Peyer's patch (tissue), 4 donors: ENCODE results near the gene COL20A1.

Experiments
- POLR2A ChIP-seq, 2 donors: fragments of 450-650 bp; IDR thresholded peaks; one replicate each; pipeline ENCODE4 v1.5.1; 2017; ENCODE audit warnings: antibody characterized with exemption in 2 of 2, mild to moderate bottlenecking in 2 of 2, moderate library complexity in 2 of 2
- TF ChIP-seq, protein P1 (sequence below), 6 experiments: fragments of 450-650 bp in 4 of 6; fragments of 200-600 bp in 2 of 6; sonication (generic) in 1 of 6; IDR thresholded peaks; one replicate each; pipeline ENCODE4 v1.5.1; 2017 to 2019; ENCODE audit warnings: antibody characterized with exemption in 6 of 6, mild to moderate bottlenecking in 3 of 6, moderate library complexity in 1 of 6

DNA sequence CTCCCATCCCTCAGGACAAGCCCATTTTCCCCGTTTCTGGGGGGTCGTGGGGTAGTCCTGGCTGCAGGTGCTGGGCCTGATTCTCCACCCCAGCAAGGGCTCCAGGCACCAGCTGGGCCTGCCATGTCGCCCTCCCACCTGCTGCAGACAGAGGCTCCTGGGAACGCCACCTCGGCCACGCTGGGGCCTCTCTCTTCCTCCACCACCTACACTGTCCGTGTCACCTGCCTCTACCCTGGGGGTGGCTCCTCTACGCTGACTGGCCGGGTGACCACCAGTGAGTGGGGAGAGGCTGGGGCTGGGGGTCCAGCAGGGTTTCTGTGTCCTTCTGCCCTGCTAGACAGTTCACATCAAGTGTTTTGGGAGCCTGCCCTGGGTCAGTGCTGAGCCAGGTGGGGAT, 19.3 kb downstream of the COL20A1 start:
- TF ChIP-seq, protein P1, sequence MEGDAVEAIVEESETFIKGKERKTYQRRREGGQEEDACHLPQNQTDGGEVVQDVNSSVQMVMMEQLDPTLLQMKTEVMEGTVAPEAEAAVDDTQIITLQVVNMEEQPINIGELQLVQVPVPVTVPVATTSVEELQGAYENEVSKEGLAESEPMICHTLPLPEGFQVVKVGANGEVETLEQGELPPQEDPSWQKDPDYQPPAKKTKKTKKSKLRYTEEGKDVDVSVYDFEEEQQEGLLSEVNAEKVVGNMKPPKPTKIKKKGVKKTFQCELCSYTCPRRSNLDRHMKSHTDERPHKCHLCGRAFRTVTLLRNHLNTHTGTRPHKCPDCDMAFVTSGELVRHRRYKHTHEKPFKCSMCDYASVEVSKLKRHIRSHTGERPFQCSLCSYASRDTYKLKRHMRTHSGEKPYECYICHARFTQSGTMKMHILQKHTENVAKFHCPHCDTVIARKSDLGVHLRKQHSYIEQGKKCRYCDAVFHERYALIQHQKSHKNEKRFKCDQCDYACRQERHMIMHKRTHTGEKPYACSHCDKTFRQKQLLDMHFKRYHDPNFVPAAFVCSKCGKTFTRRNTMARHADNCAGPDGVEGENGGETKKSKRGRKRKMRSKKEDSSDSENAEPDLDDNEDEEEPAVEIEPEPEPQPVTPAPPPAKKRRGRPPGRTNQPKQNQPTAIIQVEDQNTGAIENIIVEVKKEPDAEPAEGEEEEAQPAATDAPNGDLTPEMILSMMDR (IDR thresholded peaks at IDR 0.05), result no peak
- no peak for TF ChIP-seq POLR2A (IDR thresholded peaks at IDR 0.05)
